Liver (tissue), 9 donors: ENCODE data around the gene KRT80. TPM values are rescaled to one million over a fixed set of nuclear protein-coding genes. Genes with fewer than 3 reads are reported as not detected.
A peak's percentile ranks its signal among the peaks of the same experiment; 100 is the strongest.

Experiments used
- DNase-seq: peaks from one replicate; pipeline ENCODE4 v3.0.0-alpha.2; 2017; ENCODE audit warnings: low spot score
- H3K27ac ChIP-seq, 2 donors: one replicate each; pipeline ENCODE4 v1.7.0; 2013; ENCODE audit warnings: inconsistent platforms in 2 of 2, low read length in 2 of 2, control low read depth in 1 of 2, low read depth in 1 of 2, mild to moderate bottlenecking in 1 of 2
- H3K27me3 ChIP-seq, 4 donors: one replicate each; pipeline versions ENCODE4 v1.6.1 to v1.7.0; 2013; ENCODE audit warnings: low read length in 3 of 4, inconsistent platforms in 1 of 4, mild to moderate bottlenecking in 1 of 4, moderate library complexity in 1 of 4; ENCODE audit not compliant: control insufficient read depth in 4 of 4, insufficient read depth in 4 of 4
- H3K36me3 ChIP-seq, 4 donors: one replicate each; pipeline versions ENCODE4 v1.6.1 to v1.7.0; 2013; ENCODE audit warnings: low read length in 3 of 4, mild to moderate bottlenecking in 3 of 4, low read depth in 1 of 4, moderate library complexity in 1 of 4; ENCODE audit not compliant: control insufficient read depth in 4 of 4, insufficient read depth in 3 of 4
- H3K4me1 ChIP-seq, 4 donors: one replicate each; pipeline versions ENCODE4 v1.6.1 to v1.7.0; 2013; ENCODE audit warnings: low read length in 3 of 4, mild to moderate bottlenecking in 3 of 4, moderate library complexity in 1 of 4; ENCODE audit not compliant: control insufficient read depth in 4 of 4, insufficient read depth in 4 of 4
- H3K4me3 ChIP-seq, 3 donors: one replicate each; pipeline versions ENCODE4 v1.6.1 to v1.7.0; 2013; ENCODE audit warnings: low read length in 3 of 3, control low read depth in 1 of 3, low read depth in 1 of 3, mild to moderate bottlenecking in 1 of 3
- H3K9ac ChIP-seq, 2 donors: one replicate each; pipeline ENCODE4 v1.7.0; 2013; ENCODE audit warnings: low read length in 2 of 2, mild to moderate bottlenecking in 2 of 2, moderate library complexity in 2 of 2, control low read depth in 1 of 2, low read depth in 1 of 2
- H3K9me3 ChIP-seq, 4 donors: one replicate each; pipeline versions ENCODE4 v1.6.1 to v1.7.0; 2013; ENCODE audit warnings: low read length in 3 of 4; ENCODE audit not compliant: control insufficient read depth in 4 of 4
- EGR1 ChIP-seq, 2 donors: IDR thresholded peaks; 2 replicates each; pipeline ENCODE4 v1.6.1; 2016 to 2018; ENCODE audit warnings: antibody characterized with exemption in 2 of 2, low read depth in 2 of 2
- FOXA2 ChIP-seq: IDR thresholded peaks from 2 replicates; pipeline ENCODE4 v1.6.1; 2016; ENCODE audit warnings: antibody characterized with exemption
- GABPA ChIP-seq, 2 donors: IDR thresholded peaks in 1 of 2; conservative IDR thresholded peaks in 1 of 2; 2 replicates each; pipeline ENCODE4 v1.6.1; 2016; ENCODE audit warnings: antibody characterized with exemption in 2 of 2, mild to moderate bottlenecking in 1 of 2, moderate library complexity in 1 of 2
- HNF4A ChIP-seq, 2 donors: conservative IDR thresholded peaks; 2 replicates each; pipeline ENCODE4 v1.6.1; 2016; ENCODE audit warnings: antibody characterized with exemption in 2 of 2, mild to moderate bottlenecking in 2 of 2
- HNF4G ChIP-seq: IDR thresholded peaks from 2 replicates; pipeline ENCODE4 v1.6.1; 2016; ENCODE audit warnings: antibody characterized with exemption
- JUND ChIP-seq, 2 donors: IDR thresholded peaks; 2 replicates each; pipeline ENCODE4 v1.6.1; 2016; ENCODE audit warnings: antibody characterized with exemption in 2 of 2
- RAD21 ChIP-seq, 2 donors: IDR thresholded peaks; 2 replicates each; pipeline ENCODE4 v1.6.1; 2016; ENCODE audit warnings: antibody characterized with exemption in 2 of 2, mild to moderate bottlenecking in 2 of 2
- SP1 ChIP-seq: IDR thresholded peaks from 2 replicates; pipeline ENCODE4 v1.6.1; 2018; ENCODE audit warnings: antibody characterized with exemption, mild to moderate bottlenecking
- TAF1 ChIP-seq: conservative IDR thresholded peaks from 2 replicates; pipeline ENCODE4 v1.6.1; 2016; ENCODE audit warnings: antibody characterized with exemption, mild to moderate bottlenecking
- YY1 ChIP-seq: IDR thresholded peaks from 2 replicates; pipeline ENCODE4 v1.6.1; 2016; ENCODE audit warnings: antibody characterized with exemption, mild to moderate bottlenecking
- WGBS: extraction: QIAGEN DNeasy Blood & Tissue Kit; methylation state at CpG from one replicate; pipeline ENCODE4 v1.1.7; 2013; 5-methylcytosine and 5-hydroxymethylcytosine counted together
- polyA plus RNA-seq, 2 donors: library from polyadenylated mRNA; stranded (reverse) in 1 of 2; unstranded in 1 of 2; fragments of 200-250 nt in 1 of 2; fragments of >200 nt in 1 of 2; fragmentation: Nextera tagmentation in 1 of 2; extraction: Ambion mirVana in 1 of 2; gene quantifications; one replicate each; pipeline versions ENCODE4 v1.2.1 to v1.2.3, GENCODE V29; 2013 to 2015
- total RNA-seq, 2 donors: library from RNA; depleted of rRNA; stranded (reverse); fragments of >200 nt; gene quantifications; one replicate each; pipeline ENCODE4 v1.2.3, GENCODE V29; 2014
- TF ChIP-seq, protein P1 (sequence below): IDR thresholded peaks from 2 replicates; pipeline ENCODE4 v1.6.1; 2016; ENCODE audit warnings: antibody characterized with exemption
- TF ChIP-seq, protein P2 (sequence below): IDR thresholded peaks from 2 replicates; pipeline ENCODE4 v1.6.1; 2016; ENCODE audit warnings: antibody characterized with exemption, mild to moderate bottlenecking
- TF ChIP-seq, protein P3 (sequence below): fragments of 150-350 bp; IDR thresholded peaks from 2 replicates; pipeline ENCODE4 v1.5.1; 2017; ENCODE audit warnings: improper control_type of control experiment, low read depth, low read length; ENCODE audit not compliant: missing input control
- TF ChIP-seq, protein P4 (sequence below): IDR thresholded peaks from 2 replicates; pipeline ENCODE4 v1.6.1; 2016; ENCODE audit warnings: antibody characterized with exemption
- TF ChIP-seq, protein P5 (sequence below): IDR thresholded peaks from 2 replicates; pipeline ENCODE4 v1.6.1; 2016; ENCODE audit warnings: antibody characterized with exemption
- donor health status: healthy.
- donor health status: healthy.
- donor health status: healthy.
- donor health status: healthy.
- donor health status: healthy.

KRT80 gene
- total and polyA plus RNA-seq, 4 donors, result 0.04 to 0.12 (median 0.07) TPM

DNA sequence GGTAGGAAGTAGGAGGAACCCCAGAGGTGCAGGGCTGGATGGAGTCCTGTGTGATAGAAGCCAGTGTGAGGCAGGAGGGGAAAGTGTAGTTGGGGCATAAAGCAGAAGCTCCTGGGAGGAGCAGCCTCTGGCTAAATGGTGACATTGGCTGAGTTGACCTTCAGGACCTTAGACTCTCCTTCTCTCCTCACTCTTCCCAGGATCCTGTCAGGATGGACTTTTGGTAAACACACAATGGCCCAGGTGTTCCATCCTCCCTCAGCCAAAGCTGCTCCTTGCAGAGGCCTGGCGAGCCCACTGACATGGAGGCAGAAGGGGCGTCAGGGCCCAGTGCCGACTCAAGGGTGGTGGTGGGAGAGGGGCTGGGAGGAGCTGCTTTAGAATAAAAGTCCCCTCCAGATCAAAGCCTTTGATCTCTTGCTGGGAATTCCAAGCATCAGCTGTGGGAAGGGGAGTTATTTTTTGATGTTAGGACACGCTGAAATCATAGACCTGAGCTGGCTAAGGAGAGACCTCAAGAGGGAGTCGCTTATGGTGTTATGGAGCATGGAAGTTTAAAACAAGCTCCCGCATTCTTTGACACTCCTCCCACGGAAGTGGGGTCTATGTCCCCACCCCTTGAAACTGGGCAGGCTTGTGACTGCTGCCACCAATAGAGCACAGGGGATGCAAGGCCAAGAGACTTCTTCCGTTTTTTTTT, 68.2 kb downstream of the KRT80 start:
- peaks cover 10 to 34% (median 28%) of the 10 kb centered on the region in 4 donors for H3K4me1 ChIP-seq
- H3K27ac ChIP-seq, result no peak overlapping the region
- no peaks in the 10 kb centered on the region for H3K27me3 ChIP-seq
- TF ChIP-seq, protein P1, sequence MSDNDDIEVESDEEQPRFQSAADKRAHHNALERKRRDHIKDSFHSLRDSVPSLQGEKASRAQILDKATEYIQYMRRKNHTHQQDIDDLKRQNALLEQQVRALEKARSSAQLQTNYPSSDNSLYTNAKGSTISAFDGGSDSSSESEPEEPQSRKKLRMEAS, result no peak
- TF ChIP-seq EGR1 (IDR thresholded peaks at IDR 0.05; ENCODE audit: low read depth in 2 of 2) (no peak), HNF4G (no peak), SP1 (no peak), GABPA (IDR thresholded peaks at IDR 0.05 in 1 of 2, conservative IDR thresholded peaks at IDR 0.05 in 1 of 2) (no peak), TAF1 (no peak), RAD21 (IDR thresholded peaks at IDR 0.05) (no peak)
- TF ChIP-seq, protein P2, sequence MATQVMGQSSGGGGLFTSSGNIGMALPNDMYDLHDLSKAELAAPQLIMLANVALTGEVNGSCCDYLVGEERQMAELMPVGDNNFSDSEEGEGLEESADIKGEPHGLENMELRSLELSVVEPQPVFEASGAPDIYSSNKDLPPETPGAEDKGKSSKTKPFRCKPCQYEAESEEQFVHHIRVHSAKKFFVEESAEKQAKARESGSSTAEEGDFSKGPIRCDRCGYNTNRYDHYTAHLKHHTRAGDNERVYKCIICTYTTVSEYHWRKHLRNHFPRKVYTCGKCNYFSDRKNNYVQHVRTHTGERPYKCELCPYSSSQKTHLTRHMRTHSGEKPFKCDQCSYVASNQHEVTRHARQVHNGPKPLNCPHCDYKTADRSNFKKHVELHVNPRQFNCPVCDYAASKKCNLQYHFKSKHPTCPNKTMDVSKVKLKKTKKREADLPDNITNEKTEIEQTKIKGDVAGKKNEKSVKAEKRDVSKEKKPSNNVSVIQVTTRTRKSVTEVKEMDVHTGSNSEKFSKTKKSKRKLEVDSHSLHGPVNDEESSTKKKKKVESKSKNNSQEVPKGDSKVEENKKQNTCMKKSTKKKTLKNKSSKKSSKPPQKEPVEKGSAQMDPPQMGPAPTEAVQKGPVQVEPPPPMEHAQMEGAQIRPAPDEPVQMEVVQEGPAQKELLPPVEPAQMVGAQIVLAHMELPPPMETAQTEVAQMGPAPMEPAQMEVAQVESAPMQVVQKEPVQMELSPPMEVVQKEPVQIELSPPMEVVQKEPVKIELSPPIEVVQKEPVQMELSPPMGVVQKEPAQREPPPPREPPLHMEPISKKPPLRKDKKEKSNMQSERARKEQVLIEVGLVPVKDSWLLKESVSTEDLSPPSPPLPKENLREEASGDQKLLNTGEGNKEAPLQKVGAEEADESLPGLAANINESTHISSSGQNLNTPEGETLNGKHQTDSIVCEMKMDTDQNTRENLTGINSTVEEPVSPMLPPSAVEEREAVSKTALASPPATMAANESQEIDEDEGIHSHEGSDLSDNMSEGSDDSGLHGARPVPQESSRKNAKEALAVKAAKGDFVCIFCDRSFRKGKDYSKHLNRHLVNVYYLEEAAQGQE, result no peak
- TF ChIP-seq, protein P3, sequence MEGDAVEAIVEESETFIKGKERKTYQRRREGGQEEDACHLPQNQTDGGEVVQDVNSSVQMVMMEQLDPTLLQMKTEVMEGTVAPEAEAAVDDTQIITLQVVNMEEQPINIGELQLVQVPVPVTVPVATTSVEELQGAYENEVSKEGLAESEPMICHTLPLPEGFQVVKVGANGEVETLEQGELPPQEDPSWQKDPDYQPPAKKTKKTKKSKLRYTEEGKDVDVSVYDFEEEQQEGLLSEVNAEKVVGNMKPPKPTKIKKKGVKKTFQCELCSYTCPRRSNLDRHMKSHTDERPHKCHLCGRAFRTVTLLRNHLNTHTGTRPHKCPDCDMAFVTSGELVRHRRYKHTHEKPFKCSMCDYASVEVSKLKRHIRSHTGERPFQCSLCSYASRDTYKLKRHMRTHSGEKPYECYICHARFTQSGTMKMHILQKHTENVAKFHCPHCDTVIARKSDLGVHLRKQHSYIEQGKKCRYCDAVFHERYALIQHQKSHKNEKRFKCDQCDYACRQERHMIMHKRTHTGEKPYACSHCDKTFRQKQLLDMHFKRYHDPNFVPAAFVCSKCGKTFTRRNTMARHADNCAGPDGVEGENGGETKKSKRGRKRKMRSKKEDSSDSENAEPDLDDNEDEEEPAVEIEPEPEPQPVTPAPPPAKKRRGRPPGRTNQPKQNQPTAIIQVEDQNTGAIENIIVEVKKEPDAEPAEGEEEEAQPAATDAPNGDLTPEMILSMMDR, result no peak
- TF ChIP-seq, protein P4, sequence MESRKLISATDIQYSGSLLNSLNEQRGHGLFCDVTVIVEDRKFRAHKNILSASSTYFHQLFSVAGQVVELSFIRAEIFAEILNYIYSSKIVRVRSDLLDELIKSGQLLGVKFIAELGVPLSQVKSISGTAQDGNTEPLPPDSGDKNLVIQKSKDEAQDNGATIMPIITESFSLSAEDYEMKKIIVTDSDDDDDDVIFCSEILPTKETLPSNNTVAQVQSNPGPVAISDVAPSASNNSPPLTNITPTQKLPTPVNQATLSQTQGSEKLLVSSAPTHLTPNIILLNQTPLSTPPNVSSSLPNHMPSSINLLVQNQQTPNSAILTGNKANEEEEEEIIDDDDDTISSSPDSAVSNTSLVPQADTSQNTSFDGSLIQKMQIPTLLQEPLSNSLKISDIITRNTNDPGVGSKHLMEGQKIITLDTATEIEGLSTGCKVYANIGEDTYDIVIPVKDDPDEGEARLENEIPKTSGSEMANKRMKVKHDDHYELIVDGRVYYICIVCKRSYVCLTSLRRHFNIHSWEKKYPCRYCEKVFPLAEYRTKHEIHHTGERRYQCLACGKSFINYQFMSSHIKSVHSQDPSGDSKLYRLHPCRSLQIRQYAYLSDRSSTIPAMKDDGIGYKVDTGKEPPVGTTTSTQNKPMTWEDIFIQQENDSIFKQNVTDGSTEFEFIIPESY, result no peak
- TF ChIP-seq, protein P5, sequence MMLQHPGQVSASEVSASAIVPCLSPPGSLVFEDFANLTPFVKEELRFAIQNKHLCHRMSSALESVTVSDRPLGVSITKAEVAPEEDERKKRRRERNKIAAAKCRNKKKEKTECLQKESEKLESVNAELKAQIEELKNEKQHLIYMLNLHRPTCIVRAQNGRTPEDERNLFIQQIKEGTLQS, result no peak
- no peaks in the 10 kb centered on the region for H3K36me3 ChIP-seq
- no peak overlapping the region for H3K9ac ChIP-seq
- 85% methylated on average over 8 of the region's 8 CpGs for WGBS
- DNase-seq, result no peak
- no peaks in the 10 kb centered on the region for H3K9me3 ChIP-seq
- H3K4me3 ChIP-seq, result no peak overlapping the region

DNA sequence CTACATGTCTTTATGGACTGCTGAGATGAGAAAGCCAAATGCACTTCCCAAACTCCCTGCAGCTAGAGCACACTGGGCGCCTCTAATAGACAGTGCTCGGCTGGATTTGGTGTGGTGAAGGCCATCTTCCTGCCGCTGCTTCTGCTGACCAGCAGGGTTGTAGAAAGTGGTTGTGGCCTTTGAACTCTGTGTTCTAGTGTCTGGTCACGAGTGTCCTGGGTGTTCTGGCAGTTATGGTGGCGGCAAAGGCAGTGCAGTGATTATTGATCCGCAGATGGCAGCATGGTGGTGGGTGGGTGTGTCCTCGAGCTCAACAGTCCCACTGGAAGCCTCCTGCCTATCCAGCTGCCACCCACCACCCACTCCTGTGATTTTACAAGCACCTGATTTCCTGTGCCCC, 68.9 kb downstream of the KRT80 start:
- Histone ChIP-seq H3K36me3 (no peaks in the 10 kb centered on the region), H3K4me1 (peaks cover 10 to 40% (median 32%) of the 10 kb centered on the region in 4 donors), H3K9me3 (no peaks in the 10 kb centered on the region), H3K4me3 (no peak overlapping the region), H3K9ac (peak overlapping the region in 1 of 2 donors; percentile 47), H3K27me3 (no peaks in the 10 kb centered on the region), H3K27ac (peak overlapping the region; percentile 6 to 55)
- DNase-seq, result no peak
- 44% methylated on average over 7 of the region's 7 CpGs for WGBS
- peak; percentile 74 to 81 for TF ChIP-seq HNF4A (conservative IDR thresholded peaks at IDR 0.05)
- TF ChIP-seq HNF4G, result peak; percentile 45
- no peak for TF ChIP-seq FOXA2
- TF ChIP-seq, protein P4, result no peak
- TF ChIP-seq, protein P5, result no peak
- peak; percentile 78 for TF ChIP-seq SP1
- TF ChIP-seq GABPA (IDR thresholded peaks at IDR 0.05 in 1 of 2, conservative IDR thresholded peaks at IDR 0.05 in 1 of 2), result no peak
- TF ChIP-seq, protein P3, result peak; percentile 19
- no peak for TF ChIP-seq JUND (IDR thresholded peaks at IDR 0.05)
- no peak for TF ChIP-seq EGR1 (IDR thresholded peaks at IDR 0.05; ENCODE audit: low read depth in 2 of 2)
- TF ChIP-seq RAD21 (IDR thresholded peaks at IDR 0.05), result peak in 1 of 2 donors; percentile 20
- peak; percentile 94 for TF ChIP-seq YY1
- TF ChIP-seq TAF1, result no peak
